Activated CD8-positive, alpha-beta memory T cell treated with anti-CD3 and anti-CD28 coated beads for 4 hours (primary cell): ENCODE results near the gene FAM117A.

ENCODE experiments used
- DNase-seq, 2 donors: peaks; one replicate each; pipeline ENCODE4 v3.0.0-alpha.2; 2020; ENCODE audit warnings: low read depth in 2 of 2

The FAM117A gene

GRCh38 chr17:49763735-49764558, at the start of gene FAM117A:
TSS of gene FAM117A (minus strand) at chr17:49764131. CDS start at chr17:49764087, 44 bp downstream.
- peak; percentile 89 to 95 for DNase-seq

- no peak for DNase-seq
Measured at GRCh38 chr17:49809056-49809455, 45.1 kb upstream of the FAM117A start.

- no peak for DNase-seq
Measured at GRCh38 chr17:49798738-49799137, 34.8 kb upstream of the FAM117A start.

GRCh38 chr17:49798182-49798581, 34.3 kb upstream of the FAM117A start:
- DNase-seq = no peak

GRCh38 chr17:49795372-49795771, 31.4 kb upstream of the FAM117A start:
- no peak for DNase-seq

GRCh38 chr17:49793309-49793708, 29.4 kb upstream of the FAM117A start:
- DNase-seq = no peak

GRCh38 chr17:49789243-49789578, 25.3 kb upstream of the FAM117A start:
- no peak for DNase-seq

- peak; percentile 96 to 97 for DNase-seq
Measured at GRCh38 chr17:49788478-49789242, 24.7 kb upstream of the FAM117A start, which contains the start of gene KAT7. TSS of gene KAT7 (plus strand) at chr17:49788681. CDS start at chr17:49788835, 154 bp downstream.

- no peak for DNase-seq
Measured at GRCh38 chr17:49787884-49788477, 24.1 kb upstream of the FAM117A start.

- no peak for DNase-seq
Measured at GRCh38 chr17:49784636-49785035, 20.7 kb upstream of the FAM117A start.

- DNase-seq = no peak
Measured at GRCh38 chr17:49783791-49784190, 19.9 kb upstream of the FAM117A start.

GRCh38 chr17:49783071-49783715, 19.3 kb upstream of the FAM117A start:
- DNase-seq = no peak

GRCh38 chr17:49779739-49780231, 15.9 kb upstream of the FAM117A start:
- DNase-seq = no peak

GRCh38 chr17:49779156-49779738, 15.3 kb upstream of the FAM117A start:
- DNase-seq = no peak

GRCh38 chr17:49777563-49777962, 13.6 kb upstream of the FAM117A start:
- DNase-seq = no peak

- DNase-seq = no peak
Measured at GRCh38 chr17:49776551-49777300, 12.8 kb upstream of the FAM117A start.

GRCh38 chr17:49775546-49776260, 11.8 kb upstream of the FAM117A start:
- no peak for DNase-seq

GRCh38 chr17:49766918-49767530, 3.1 kb upstream of the FAM117A start:
- no peak for DNase-seq

GRCh38 chr17:49764559-49765180, 739 bp upstream of the FAM117A start:
- DNase-seq = no peak
